ENCODE measurements around the gene KRTAP4-1.

DNA sequence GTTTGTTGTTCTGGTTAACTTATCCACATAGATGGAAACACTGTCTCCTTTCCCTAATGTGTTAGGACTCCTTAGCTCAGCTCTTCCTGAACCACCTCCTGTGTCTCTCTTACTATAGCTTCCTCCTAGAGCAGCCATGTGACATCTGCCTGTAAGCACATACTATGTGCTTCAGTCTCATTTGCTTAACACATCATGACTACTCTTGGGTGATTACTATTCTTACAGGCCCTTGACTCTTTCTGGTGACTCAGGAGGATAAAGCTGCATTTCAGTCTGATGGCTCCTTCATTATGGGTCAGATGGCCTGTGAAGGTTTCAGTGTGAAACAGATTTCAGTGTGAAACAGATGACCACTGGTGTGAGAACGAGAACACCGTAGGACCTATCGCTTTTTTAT is 6.4 kb downstream of the KRTAP4-1 start:
- TF ChIP-seq PATZ1 (CRISPR knock-in tag; IDR thresholded peaks at IDR 0.05; ENCODE audit: borderline replicate concordance) (no peak), PPARA (CRISPR knock-in tag; IDR thresholded peaks at IDR 0.05; ENCODE audit: borderline replicate concordance) (no peak), TSHZ2 (CRISPR knock-in tag; IDR thresholded peaks at IDR 0.05) (no peak), ZNF8 (CRISPR knock-in tag; IDR thresholded peaks at IDR 0.05) (no peak), BACH2 (CRISPR knock-in tag; IDR thresholded peaks at IDR 0.05; ENCODE audit: borderline replicate concordance) (no peak), RARB (CRISPR knock-in tag; IDR thresholded peaks at IDR 0.05) (no peak), CSDC2 (CRISPR knock-in tag; IDR thresholded peaks at IDR 0.05) (no peak), ZFP3 (CRISPR knock-in tag; IDR thresholded peaks at IDR 0.05) (no peak), ESRRG (CRISPR knock-in tag; IDR thresholded peaks at IDR 0.05) (no peak)

Measured in SK-N-SH treated with all-trans-retinoic acid at 6 μM for 48 hours (cell line).